Neural progenitor cell (in vitro differentiated cells): ENCODE results near the gene RAB3A. TPM values are rescaled to one million over a fixed set of nuclear protein-coding genes. Genes with fewer than 3 reads are reported as not detected.

Source experiments
- DNase-seq: peaks from one replicate; pipeline ENCODE4 v3.0.0-alpha.2; 2016; ENCODE audit warnings: low spot score
- H2AFZ ChIP-seq: fragments of 200-600 bp; sonication (generic); replicated peaks from 2 replicates; pipeline ENCODE4 v1.6.1; 2016; ENCODE audit warnings: antibody characterized with exemption
- H3F3A ChIP-seq: fragments of 200-600 bp; sonication (generic); 2 replicates; pipeline ENCODE4 v1.6.1; 2016; ENCODE audit warnings: antibody characterized with exemption, low read depth
- H3K27ac ChIP-seq: fragments of 200-600 bp; sonication (generic); 2 replicates; pipeline ENCODE4 v1.5.1; 2016; ENCODE audit warnings: mild to moderate bottlenecking
- H3K27me3 ChIP-seq: fragments of 200-600 bp; sonication (generic); 2 replicates; pipeline ENCODE4 v1.6.1; 2016; ENCODE audit warnings: mild to moderate bottlenecking, moderate library complexity
- H3K36me3 ChIP-seq: fragments of 200-600 bp; sonication (generic); 2 replicates; pipeline ENCODE4 v1.5.1; 2016
- H3K4me1 ChIP-seq: fragments of 200-600 bp; sonication (generic); 2 replicates; pipeline ENCODE4 v1.6.1; 2016; ENCODE audit warnings: mixed run types
- H3K4me2 ChIP-seq: fragments of 200-600 bp; sonication (generic); 2 replicates; pipeline ENCODE4 v1.6.1; 2016
- H3K4me3 ChIP-seq: fragments of 200-600 bp; sonication (generic); 2 replicates; pipeline ENCODE4 v1.5.1; 2016
- H3K79me2 ChIP-seq: fragments of 200-600 bp; sonication (generic); 2 replicates; pipeline ENCODE4 v1.6.1; 2016; ENCODE audit warnings: low read depth
- H3K9ac ChIP-seq: fragments of 200-600 bp; sonication (generic); 2 replicates; pipeline ENCODE4 v1.6.1; 2016
- H3K9me3 ChIP-seq: fragments of 200-600 bp; sonication (generic); 2 replicates; pipeline ENCODE4 v1.5.1; 2016; ENCODE audit warnings: low read depth
- H4K20me1 ChIP-seq: fragments of 200-600 bp; sonication (generic); 2 replicates; pipeline ENCODE4 v1.6.1; 2016; ENCODE audit warnings: low read depth
- H3K27ac Mint-ChIP-seq: 3 replicates; pipeline ENCODE4 v1.8.0; 2021; ENCODE audit warnings: mixed read lengths
- H3K27me3 Mint-ChIP-seq: 2 replicates; pipeline ENCODE4 v1.8.0; 2022; ENCODE audit warnings: low read depth, mild to moderate bottlenecking, inconsistent platforms, moderate library complexity, mixed read lengths; ENCODE audit not compliant: insufficient read depth
- H3K36me3 Mint-ChIP-seq: 3 replicates; pipeline ENCODE4 v1.8.0; 2021; ENCODE audit warnings: mixed read lengths
- H3K4me1 Mint-ChIP-seq: 3 replicates; pipeline ENCODE4 v1.8.0; 2021; ENCODE audit warnings: mixed read lengths
- H3K4me3 Mint-ChIP-seq: 3 replicates; pipeline ENCODE4 v1.8.0; 2021; ENCODE audit warnings: mild to moderate bottlenecking, moderate library complexity, mixed read lengths
- H3K9me3 Mint-ChIP-seq: 3 replicates; pipeline ENCODE4 v1.8.0; 2020; ENCODE audit warnings: mixed read lengths
- CTCF ChIP-seq: fragments of 200-600 bp; sonication (generic); IDR thresholded peaks from 2 replicates; pipeline ENCODE4 v1.5.1; 2017; ENCODE audit warnings: antibody characterized with exemption, mild to moderate bottlenecking
- EZH2 ChIP-seq: fragments of 200-600 bp; sonication (generic); IDR thresholded peaks from 2 replicates; pipeline ENCODE4 v1.6.1; 2017; ENCODE audit warnings: antibody characterized with exemption, mild to moderate bottlenecking, moderate library complexity
- EZH2phosphoT487 ChIP-seq: fragments of 200-600 bp; sonication (generic); IDR thresholded peaks from 2 replicates; pipeline ENCODE4 v1.6.1; 2017; ENCODE audit warnings: antibody characterized with exemption
- total RNA-seq: library from RNA; depleted of rRNA; stranded (reverse); fragments of >200 nt; gene quantifications from 2 replicates; pipeline ENCODE4 v1.2.3, GENCODE V29; 2015; ENCODE audit warnings: low replicate concordance

RAB3A gene
- total RNA-seq, 1 donor from 2014 or later = 1.1 TPM

DNA sequence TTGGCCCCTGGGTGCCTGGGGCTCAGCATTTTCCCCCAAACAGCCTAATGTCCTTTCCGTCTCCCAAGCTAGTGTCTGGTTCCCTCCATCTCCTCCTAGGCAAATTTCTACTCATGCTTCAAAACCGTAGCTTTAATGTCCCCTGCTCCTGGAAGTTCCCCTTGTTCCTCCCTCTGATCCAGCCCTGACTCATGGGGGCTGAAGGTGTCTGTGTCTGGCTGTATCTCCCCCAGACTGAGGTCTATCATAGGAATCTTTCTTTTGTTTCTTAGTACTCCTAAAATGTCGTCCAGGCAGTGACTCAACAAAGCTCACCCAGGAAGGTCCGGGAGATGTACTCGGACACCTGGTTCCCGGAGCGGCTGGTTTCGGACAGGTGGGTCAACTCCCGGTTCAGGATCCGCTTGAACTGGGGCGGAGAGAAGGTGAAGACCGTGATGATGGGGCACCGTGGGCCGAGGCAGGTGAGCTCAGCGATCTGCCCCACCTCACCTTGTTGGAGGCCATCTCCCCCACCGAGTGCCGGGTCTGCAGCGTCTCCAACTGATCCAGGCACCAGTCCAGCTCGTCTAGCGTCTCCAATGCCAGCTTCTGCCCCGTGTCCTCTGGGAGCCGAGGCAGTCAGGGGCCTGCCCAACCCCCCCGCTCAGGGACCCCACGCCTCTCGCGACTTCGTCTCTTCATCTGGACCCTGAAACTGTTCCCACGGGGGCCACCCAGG, 16.2 kb upstream of the RAB3A start:
- no peaks in the 10 kb centered on the region for H3K36me3 Mint-ChIP-seq

DNA sequence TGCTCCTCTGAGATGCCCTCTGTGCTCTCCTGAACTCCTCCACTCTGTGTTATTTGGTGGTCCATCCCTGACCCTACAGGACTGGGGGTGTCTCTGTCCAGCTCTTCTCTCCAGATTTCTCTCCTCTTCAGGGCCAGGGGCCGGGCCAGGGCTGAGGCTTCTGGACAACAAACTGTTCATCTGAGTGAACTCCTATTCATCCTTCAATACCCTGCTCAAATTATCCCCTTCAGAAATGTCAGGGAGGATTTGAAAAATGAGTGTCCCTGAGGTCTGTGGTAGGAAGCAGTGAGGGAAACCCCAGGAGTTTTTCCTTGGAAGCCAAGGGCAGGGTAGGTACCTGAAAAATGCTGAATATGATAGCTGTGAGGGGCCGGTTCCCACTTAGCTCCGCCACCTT, 14.8 kb upstream of the RAB3A start:
- no peaks in the 10 kb centered on the region for H3K36me3 Mint-ChIP-seq
- no peak for TF ChIP-seq CTCF
- no peak for TF ChIP-seq EZH2phosphoT487
- TF ChIP-seq EZH2 = no peak
- peaks cover 8% of the 10 kb centered on the region for H3F3A ChIP-seq

More for the DNA sequence above, 16.2 kb upstream of the RAB3A start:
- Histone ChIP-seq H3K9me3 (no peaks in the 10 kb centered on the region), H3K27ac (no peak overlapping the region), H4K20me1 (peaks cover 6% of the 10 kb centered on the region), H3K79me2 (no peaks in the 10 kb centered on the region), H3K9ac (no peak overlapping the region), H3K27me3 (peaks cover 34% of the 10 kb centered on the region), H3F3A (peaks cover 16% of the 10 kb centered on the region), H3K4me3 (no peak overlapping the region), H3K36me3 (no peaks in the 10 kb centered on the region), H3K4me1 (peaks cover 3% of the 10 kb centered on the region), H2AFZ (no peak overlapping the region), H3K4me2 (peak overlapping the region; percentile 42)
- no peak for DNase-seq
- Mint-ChIP-seq H3K9me3 (no peaks in the 10 kb centered on the region), H3K27ac (no peak overlapping the region), H3K4me3 (no peak overlapping the region), H3K27me3 (peaks cover 39% of the 10 kb centered on the region), H3K4me1 (peaks cover 13% of the 10 kb centered on the region)
- TF ChIP-seq CTCF (no peak), EZH2 (no peak), EZH2phosphoT487 (no peak)

GRCh38 chr19:18218159-18218558, 14.3 kb upstream of the RAB3A start:
- Mint-ChIP-seq H3K27me3 (peaks cover 32% of the 10 kb centered on the region), H3K9me3 (no peaks in the 10 kb centered on the region), H3K4me1 (peaks cover 8% of the 10 kb centered on the region), H3K4me3 (no peak overlapping the region), H3K36me3 (no peaks in the 10 kb centered on the region), H3K27ac (no peak overlapping the region)
- Histone ChIP-seq H3K4me3 (no peak overlapping the region), H3K27me3 (peaks cover 28% of the 10 kb centered on the region), H3K36me3 (no peaks in the 10 kb centered on the region), H2AFZ (no peak overlapping the region), H3F3A (peaks cover 5% of the 10 kb centered on the region), H4K20me1 (peaks cover 3% of the 10 kb centered on the region), H3K27ac (no peak overlapping the region), H3K4me2 (no peak overlapping the region), H3K9me3 (no peaks in the 10 kb centered on the region), H3K4me1 (no peaks in the 10 kb centered on the region), H3K9ac (no peak overlapping the region), H3K79me2 (no peaks in the 10 kb centered on the region)
- no peak for DNase-seq
- TF ChIP-seq EZH2 (no peak), EZH2phosphoT487 (no peak), CTCF (no peak)

More for the DNA sequence above, 14.8 kb upstream of the RAB3A start:
- Histone ChIP-seq H3K9me3 (no peaks in the 10 kb centered on the region), H3K4me1 (no peaks in the 10 kb centered on the region), H3K27ac (no peak overlapping the region), H3K9ac (no peak overlapping the region), H4K20me1 (peaks cover 3% of the 10 kb centered on the region), H3K4me2 (no peak overlapping the region), H3K4me3 (no peak overlapping the region), H2AFZ (no peak overlapping the region), H3K79me2 (no peaks in the 10 kb centered on the region), H3K36me3 (no peaks in the 10 kb centered on the region), H3K27me3 (peaks cover 28% of the 10 kb centered on the region)
- no peak for DNase-seq
- Mint-ChIP-seq H3K4me3 (peak overlapping the region; percentile 36), H3K9me3 (no peaks in the 10 kb centered on the region), H3K4me1 (peaks cover 7% of the 10 kb centered on the region), H3K27me3 (peaks cover 35% of the 10 kb centered on the region), H3K27ac (peak overlapping the region; percentile 58)
